HG03135 (cell line): ENCODE measurements around the gene GRIK2.

Source experiments
- ATAC-seq: cut with Tn5 transposase; IDR thresholded peaks from one replicate; pipeline ENCODE4 v1.9.1; 2021; ENCODE audit warnings: mild to moderate bottlenecking, moderate library complexity; ENCODE audit not compliant: unreplicated experiment

Gene GRIK2

GRCh38 chr6:101451981-101452380 is 58.5 kb downstream of the GRIK2 start:
- ATAC-seq, result no peak

- no peak for ATAC-seq
These were observed 59.7 kb downstream of the GRIK2 start for GRCh38 chr6:101453221-101453620.

- ATAC-seq, result no peak
These were observed 60.7 kb downstream of the GRIK2 start for GRCh38 chr6:101454106-101454676.

- ATAC-seq, result no peak
These were observed 64.8 kb downstream of the GRIK2 start for GRCh38 chr6:101458336-101458735.

- ATAC-seq, result no peak
These were observed 65.3 kb downstream of the GRIK2 start for GRCh38 chr6:101458826-101459225.

GRCh38 chr6:101462576-101462975 is 69.1 kb downstream of the GRIK2 start:
- ATAC-seq, result no peak

GRCh38 chr6:101465863-101466262 is 72.4 kb downstream of the GRIK2 start:
- ATAC-seq, result no peak

GRCh38 chr6:101477436-101477835 is 83.9 kb downstream of the GRIK2 start:
- ATAC-seq, result no peak

GRCh38 chr6:101478891-101479290 is 85.4 kb downstream of the GRIK2 start:
- no peak for ATAC-seq

- no peak for ATAC-seq
These were observed 89.1 kb downstream of the GRIK2 start for GRCh38 chr6:101482606-101483005.

- no peak for ATAC-seq
These were observed 91.3 kb downstream of the GRIK2 start for GRCh38 chr6:101484781-101485180.

- ATAC-seq, result no peak
These were observed 92.6 kb downstream of the GRIK2 start for GRCh38 chr6:101486124-101486523.

GRCh38 chr6:101486726-101487125 is 93.2 kb downstream of the GRIK2 start:
- ATAC-seq, result no peak

GRCh38 chr6:101489456-101489855 is 95.9 kb downstream of the GRIK2 start:
- ATAC-seq, result no peak

GRCh38 chr6:101490857-101491256 is 97.3 kb downstream of the GRIK2 start:
- ATAC-seq, result no peak

GRCh38 chr6:101502818-101503217 is 109.3 kb downstream of the GRIK2 start:
- ATAC-seq, result no peak

GRCh38 chr6:101509536-101509935 is 116.0 kb downstream of the GRIK2 start:
- ATAC-seq, result no peak

GRCh38 chr6:101513181-101513580 is 119.7 kb downstream of the GRIK2 start:
- ATAC-seq, result no peak

GRCh38 chr6:101516578-101516977 is 123.1 kb downstream of the GRIK2 start:
- ATAC-seq, result no peak

- ATAC-seq, result no peak
These were observed 124.1 kb downstream of the GRIK2 start for GRCh38 chr6:101517632-101518031.

- ATAC-seq, result no peak
These were observed 128.7 kb downstream of the GRIK2 start for GRCh38 chr6:101522254-101522653.

GRCh38 chr6:101527467-101527866 is 134.0 kb downstream of the GRIK2 start:
- ATAC-seq, result no peak

- ATAC-seq, result no peak
These were observed 135.3 kb downstream of the GRIK2 start for GRCh38 chr6:101528801-101529200.
